Measurements from ENCODE around the gene KCNJ1. TPM values are rescaled to one million over a fixed set of nuclear protein-coding genes. Genes with fewer than 3 reads are reported as not detected.

The KCNJ1 gene
- total RNA-seq, 1 experiment from 2014 or later: not detected

DNA sequence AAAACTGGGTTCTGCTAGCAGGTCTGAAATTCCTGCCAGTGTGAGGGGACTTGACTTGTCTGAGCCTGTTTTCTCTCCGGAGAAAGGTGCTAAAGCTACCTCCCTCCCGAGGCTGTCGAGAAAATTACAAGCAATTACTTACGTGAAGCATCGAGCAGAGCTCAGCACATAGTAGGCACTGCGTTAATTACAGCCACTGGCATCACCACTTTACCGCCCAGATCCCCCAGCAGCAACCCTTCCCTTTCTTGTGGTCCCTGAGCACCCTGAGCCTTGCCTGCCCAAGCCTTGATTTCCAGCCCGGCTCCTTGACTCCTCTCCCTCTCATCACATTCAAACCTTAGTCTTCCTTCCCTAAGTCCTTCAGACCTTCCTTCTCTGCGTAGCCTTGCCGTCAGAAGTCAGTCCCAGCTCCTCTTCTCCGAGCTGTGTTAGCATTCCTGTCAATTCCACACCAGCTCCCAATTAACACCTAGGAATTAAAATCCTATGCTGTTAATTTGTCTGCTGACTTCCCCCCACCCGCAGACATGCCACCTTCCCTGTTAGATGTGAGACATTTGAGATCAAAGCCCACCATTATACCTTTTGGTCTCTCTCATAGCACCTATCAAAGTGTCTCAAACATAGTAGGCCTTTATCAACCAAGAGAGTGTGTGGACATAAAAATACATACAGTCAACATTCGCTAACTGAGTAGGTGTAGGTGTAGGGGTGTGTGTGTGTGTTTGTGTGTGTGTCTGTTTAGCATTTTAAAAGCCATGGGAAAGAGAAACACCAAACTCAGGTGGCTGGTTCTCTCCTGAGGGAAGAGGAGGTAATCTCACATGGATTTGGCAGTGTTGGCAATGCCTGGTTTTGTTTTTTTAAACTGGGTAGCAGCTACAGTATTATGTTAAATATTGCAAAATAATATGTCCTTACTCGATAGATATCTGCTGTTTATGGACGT, 21.2 kb upstream of the KCNJ1 start:
- POLR2A ChIA-PET (ENCODE audit: unreplicated experiment): interaction anchor here (0.6 to 0.7 kb wide), 2 partner anchors 15 to 53 kb away, joined by 3 to 5 read pairs; no protein-coding TSS in a partner anchor
- no peak overlapping the region for H3K27ac ChIP-seq
- H4K20me1 ChIP-seq (ENCODE audit: insufficient read depth): no peaks in the 10 kb centered on the region
- no peaks in the 10 kb centered on the region for H3K9me2 ChIP-seq (ENCODE audit: insufficient read depth)
- TF ChIP-seq, protein P1, sequence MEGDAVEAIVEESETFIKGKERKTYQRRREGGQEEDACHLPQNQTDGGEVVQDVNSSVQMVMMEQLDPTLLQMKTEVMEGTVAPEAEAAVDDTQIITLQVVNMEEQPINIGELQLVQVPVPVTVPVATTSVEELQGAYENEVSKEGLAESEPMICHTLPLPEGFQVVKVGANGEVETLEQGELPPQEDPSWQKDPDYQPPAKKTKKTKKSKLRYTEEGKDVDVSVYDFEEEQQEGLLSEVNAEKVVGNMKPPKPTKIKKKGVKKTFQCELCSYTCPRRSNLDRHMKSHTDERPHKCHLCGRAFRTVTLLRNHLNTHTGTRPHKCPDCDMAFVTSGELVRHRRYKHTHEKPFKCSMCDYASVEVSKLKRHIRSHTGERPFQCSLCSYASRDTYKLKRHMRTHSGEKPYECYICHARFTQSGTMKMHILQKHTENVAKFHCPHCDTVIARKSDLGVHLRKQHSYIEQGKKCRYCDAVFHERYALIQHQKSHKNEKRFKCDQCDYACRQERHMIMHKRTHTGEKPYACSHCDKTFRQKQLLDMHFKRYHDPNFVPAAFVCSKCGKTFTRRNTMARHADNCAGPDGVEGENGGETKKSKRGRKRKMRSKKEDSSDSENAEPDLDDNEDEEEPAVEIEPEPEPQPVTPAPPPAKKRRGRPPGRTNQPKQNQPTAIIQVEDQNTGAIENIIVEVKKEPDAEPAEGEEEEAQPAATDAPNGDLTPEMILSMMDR (conservative IDR thresholded peaks at IDR 0.05): no peak
- TF ChIP-seq EZH2 (IDR thresholded peaks at IDR 0.05; ENCODE audit: low read depth): no peak
- no peaks in the 10 kb centered on the region for H3K4me1 ChIP-seq (replicated peaks; ENCODE audit: insufficient read depth)
- intact Hi-C loops (cut with micrococcal nuclease; ENCODE audit: unreplicated experiment): loop anchor here (5.0 to 10.0 kb wide), 2 partner anchors 484 to 854 kb away; no protein-coding TSS in a partner anchor
- H3K27me3 ChIP-seq (ENCODE audit: insufficient read depth, low read depth): peaks cover 19% of the 10 kb centered on the region; the same call in 1 of the 2 replicates
- no TSS peak for BruUV-seq (replicated peaks)
- H3K79me2 ChIP-seq (ENCODE audit: low read depth): no peaks in the 10 kb centered on the region
- DNase-seq: no peak
- H3K4me2 ChIP-seq: no peak overlapping the region
- CTCF ChIA-PET: interaction anchor here (1.3 kb wide), 1 partner anchor 68 kb away, joined by 3 read pairs; no protein-coding TSS in a partner anchor
- no peak overlapping the region for H3K4me3 ChIP-seq
- no peaks in the 10 kb centered on the region for H3K36me3 ChIP-seq (ENCODE audit: low read depth)
- H3F3A ChIP-seq (ENCODE audit: insufficient read depth, low read depth): no peaks in the 10 kb centered on the region
- H2AFZ ChIP-seq: no peak overlapping the region
- H3K9me3 ChIP-seq (ENCODE audit: insufficient read depth, low read depth): no peaks in the 10 kb centered on the region

DNA sequence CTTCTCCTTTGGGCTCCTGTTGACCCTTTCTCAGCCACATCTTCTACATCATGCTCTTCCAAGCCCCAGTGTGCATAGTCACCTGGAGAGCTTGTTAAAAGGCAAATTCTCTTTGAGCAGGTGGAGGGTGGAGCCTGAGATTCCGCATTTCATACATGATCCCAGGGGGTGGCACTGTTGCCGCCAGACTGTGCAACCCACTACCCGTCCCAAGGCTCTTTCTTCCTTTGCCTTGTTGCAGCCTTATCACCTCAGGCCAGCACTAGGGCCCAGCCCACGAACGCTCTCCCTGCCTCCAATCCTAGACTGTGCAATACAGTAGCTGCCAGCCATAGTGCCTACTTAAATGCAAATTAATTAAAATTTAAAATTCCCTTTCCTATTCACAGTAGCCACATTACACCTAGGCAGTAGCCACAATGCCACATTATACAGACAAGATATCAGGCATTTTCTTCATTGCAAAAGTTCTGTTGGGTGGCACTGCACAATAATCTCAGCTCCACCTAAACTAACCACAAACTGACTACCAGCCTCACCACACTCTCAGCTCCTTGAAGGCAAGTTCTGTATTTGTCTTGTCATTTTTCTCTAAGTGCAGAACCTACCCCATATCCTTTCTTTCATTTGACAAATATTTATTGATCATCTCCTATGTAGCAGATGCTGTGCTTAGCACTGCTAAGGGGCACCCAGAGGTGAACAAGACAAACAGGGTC, 19.5 kb upstream of the KCNJ1 start:
- Histone ChIP-seq H3K4me3 (no peak overlapping the region), H3K9me2 (ENCODE audit: insufficient read depth) (no peaks in the 10 kb centered on the region), H3K36me3 (ENCODE audit: low read depth) (no peaks in the 10 kb centered on the region), H3K79me2 (ENCODE audit: low read depth) (no peaks in the 10 kb centered on the region), H3K9me3 (ENCODE audit: insufficient read depth, low read depth) (no peaks in the 10 kb centered on the region), H3K4me2 (no peak overlapping the region), H3K27me3 (ENCODE audit: insufficient read depth, low read depth) (peaks cover 29% of the 10 kb centered on the region; the same call in 1 of the 2 replicates), H4K20me1 (ENCODE audit: insufficient read depth) (no peaks in the 10 kb centered on the region), H3K27ac (no peak overlapping the region), H3F3A (ENCODE audit: insufficient read depth, low read depth) (no peaks in the 10 kb centered on the region), H2AFZ (no peak overlapping the region), H3K4me1 (replicated peaks; ENCODE audit: insufficient read depth) (no peaks in the 10 kb centered on the region)
- TF ChIP-seq, protein P1 (conservative IDR thresholded peaks at IDR 0.05): peak; percentile 44; the same call in 1 of the 2 replicates
- TF ChIP-seq EZH2 (IDR thresholded peaks at IDR 0.05; ENCODE audit: low read depth): no peak
- DNase-seq: no peak
- POLR2A ChIA-PET (ENCODE audit: unreplicated experiment): interaction anchor here (0.6 kb wide), 1 partner anchor 54 kb away, joined by 3 read pairs; no protein-coding TSS in a partner anchor
- BruUV-seq (replicated peaks): no TSS peak
- intact Hi-C loops (cut with micrococcal nuclease; ENCODE audit: unreplicated experiment): loop anchor here (5.0 to 10.0 kb wide), 2 partner anchors 486 to 852 kb away; no protein-coding TSS in a partner anchor
- CTCF ChIA-PET: interaction anchor here (0.5 to 3.2 kb wide), 7 partner anchors 22 to 631 kb away, joined by 3 to 29 read pairs (median 4); no protein-coding TSS in a partner anchor

Data from PC-9 (cell line).